K562 (cell line): Measurements from ENCODE around the gene NUDT22. TPM values are rescaled to one million over a fixed set of nuclear protein-coding genes. Genes with fewer than 3 reads are reported as not detected.
A peak's percentile ranks its signal among the peaks of the same experiment; 100 is the strongest.

ENCODE experiments used
- ARID4B ChIP-seq: sonication (generic); formaldehyde crosslinking; IDR thresholded peaks from 2 replicates; pipeline ENCODE4 v1.8.0; 2022; ENCODE audit warnings: mild to moderate bottlenecking, missing genetic modification reagents
- CTCFL ChIP-seq: IDR thresholded peaks from 2 replicates; pipeline ENCODE4 v1.6.1; 2011; ENCODE audit warnings: borderline replicate concordance, low read depth, mild to moderate bottlenecking, moderate library complexity, low read length; ENCODE audit not compliant: insufficient read depth, poor library complexity, severe bottlenecking
- CXXC5 ChIP-seq: fragments of 250-450 bp; sonication (Bioruptor Pico); IDR thresholded peaks from 2 replicates; pipeline ENCODE4 v1.8.0; 2022; ENCODE audit warnings: inconsistent platforms, mild to moderate bottlenecking, moderate library complexity
- E2F6 ChIP-seq, 2 experiments: IDR thresholded peaks; 2 replicates each; pipeline ENCODE4 v1.6.1; 2011; ENCODE audit warnings: borderline replicate concordance in 1 of 2, control low read depth in 1 of 2, low read depth in 1 of 2, low read length in 1 of 2, mild to moderate bottlenecking in 1 of 2, mixed read lengths in 1 of 2, moderate library complexity in 1 of 2; ENCODE audit not compliant: insufficient read depth in 1 of 2, insufficient read length in 1 of 2, poor library complexity in 1 of 2, severe bottlenecking in 1 of 2; ENCODE audit errors: extremely low read depth in 1 of 2
- ETS1 ChIP-seq: conservative IDR thresholded peaks from 2 replicates; pipeline ENCODE4 v1.6.1; 2011; ENCODE audit warnings: low read depth, mild to moderate bottlenecking, low read length; ENCODE audit not compliant: control insufficient read depth
- GABPB1 ChIP-seq: sonication (generic); formaldehyde crosslinking; IDR thresholded peaks from 2 replicates; pipeline ENCODE4 v1.8.0; 2022; ENCODE audit warnings: mild to moderate bottlenecking, missing genetic modification reagents
- HNRNPL ChIP-seq: fragments of 200-400 bp; formaldehyde crosslinking; IDR thresholded peaks from 2 replicates; pipeline ENCODE4 v1.6.1; 2017; ENCODE audit warnings: low read depth, mild to moderate bottlenecking, low read length
- IRF2 ChIP-seq: sonication (generic); formaldehyde crosslinking; IDR thresholded peaks from 2 replicates; pipeline ENCODE4 v1.8.1; 2022; ENCODE audit warnings: mild to moderate bottlenecking, missing genetic modification reagents
- KLF13 ChIP-seq: fragments of 450-650 bp; IDR thresholded peaks from 2 replicates; pipeline ENCODE4 v1.6.1; 2016; ENCODE audit warnings: missing genetic modification characterization, low read depth, mild to moderate bottlenecking, missing compliant biosample characterization, moderate library complexity, borderline replicate concordance
- MTA3 ChIP-seq: fragments of 450-650 bp; formaldehyde crosslinking; IDR thresholded peaks from 2 replicates; pipeline ENCODE4 v1.6.1; 2017; ENCODE audit warnings: mild to moderate bottlenecking, borderline replicate concordance
- NONO ChIP-seq, 2 experiments: fragments of 200-400 bp in 1 of 2; fragments of 450-650 bp in 1 of 2; formaldehyde crosslinking in 1 of 2; IDR thresholded peaks; 2 replicates each; pipeline ENCODE4 v1.6.1; 2017; ENCODE audit warnings: low read depth in 2 of 2, mild to moderate bottlenecking in 2 of 2, moderate library complexity in 2 of 2, low read length in 1 of 2
- PHF8 ChIP-seq: fragments of 200-600 bp; sonication (generic); IDR thresholded peaks from 2 replicates; pipeline ENCODE4 v1.6.1; 2012; ENCODE audit warnings: mixed run types, mild to moderate bottlenecking, inconsistent platforms, low read length, moderate library complexity, borderline replicate concordance
- POLR2A ChIP-seq: fragments of 450-650 bp; conservative IDR thresholded peaks from 2 replicates; pipeline ENCODE4 v1.6.1; 2016
- RHOXF2B ChIP-seq: fragments of 250-450 bp; sonication (Bioruptor Pico); conservative IDR thresholded peaks from 2 replicates; pipeline ENCODE4 v1.5.1; 2021
- SAP30 ChIP-seq: fragments of 200-600 bp; sonication (generic); IDR thresholded peaks from 2 replicates; pipeline ENCODE4 v1.6.1; 2012; ENCODE audit warnings: borderline replicate concordance, low read depth, mild to moderate bottlenecking, moderate library complexity, low read length, control low read depth, inconsistent platforms; ENCODE audit not compliant: insufficient read depth, poor library complexity, severe bottlenecking
- polyA plus RNA-seq, 8 experiments: library from polyadenylated mRNA; depleted of rRNA in 4 of 8; stranded (reverse) in 5 of 8; unstranded in 3 of 8; fragments of >200 nt; fragmentation: Nextera tagmentation in 2 of 8; fragmentation: Illumina TruSeq in 1 of 8; extraction: Ambion mirVana in 2 of 8; extraction: Trizol in 1 of 8; gene quantifications; 2 replicates each; pipeline versions ENCODE4 v1.2.1 to v1.2.3, GENCODE V29; 2011 to 2014; ENCODE audit warnings: inconsistent platforms in 1 of 8, missing spikeins in 1 of 8
- total RNA-seq, 7 experiments: library from RNA; depleted of rRNA in 6 of 7; stranded (reverse); fragments of >200 nt in 6 of 7; fragmentation: Illumina TruSeq in 2 of 7; extraction: Trizol in 2 of 7; gene quantifications; 2 replicates each; pipeline versions ENCODE4 v1.2.1 to v1.2.3, GENCODE V29; 2011 to 2021; ENCODE audit warnings: low replicate concordance in 1 of 7

The NUDT22 gene
- total and polyA plus RNA-seq, 9 of the 15 experiments (the other 6 are each of a cell fraction or from before 2014, with no cell fraction given): 6.3 to 92.6 (median 37.4) TPM

GRCh38 chr11:64233913-64234586, 8.0 kb downstream of the NUDT22 start, which contains the start of gene VEGFB (continued):
- 0 out of 2 replicates have a peak, but pooled peaks have one; percentile 35 for TF ChIP-seq IRF2 (CRISPR knock-in tag)
- TF ChIP-seq SAP30: peak; percentile 62
- TF ChIP-seq RHOXF2B (CRISPR knock-in tag): no peak
- peak; percentile 46; the same call in 1 of the 2 replicates for TF ChIP-seq HNRNPL
- TF ChIP-seq ETS1: 0 out of 2 replicates have a peak, but pooled peaks have one; percentile 24
- peak; percentile 37; the same call in 1 of the 2 replicates for TF ChIP-seq PHF8
- no peak for TF ChIP-seq CTCFL
- no peak for TF ChIP-seq NONO (IDR thresholded peaks at IDR 0.05; ENCODE audit: low read depth in 2 of 2, low read length in 1 of 2)
- TF ChIP-seq MTA3: peak; percentile 55; the same call in 1 of the 2 replicates
- peak; percentile 47; the same call in 1 of the 2 replicates for TF ChIP-seq POLR2A
- peak; percentile 35; the same call in 1 of the 2 replicates for TF ChIP-seq CXXC5 (CRISPR knock-in tag)
- no peak for TF ChIP-seq GABPB1 (CRISPR knock-in tag)
- TF ChIP-seq KLF13 (tag): 0 out of 2 replicates have a peak, but pooled peaks have one; percentile 29
- TF ChIP-seq ARID4B (CRISPR knock-in tag): 0 out of 2 replicates have a peak, but pooled peaks have one; percentile 45
- peak in 1 of 2 experiments; percentile 66 for TF ChIP-seq E2F6 (IDR thresholded peaks at IDR 0.05; ENCODE audit: borderline replicate concordance in 1 of 2, extremely low read depth in 1 of 2, insufficient read depth in 1 of 2, insufficient read length in 1 of 2, low read depth in 1 of 2, low read length in 1 of 2, poor library complexity in 1 of 2, severe bottlenecking in 1 of 2)
